Posterior cingulate gyrus (tissue), 11 donors: ENCODE data around the gene SUGCT.
A peak's percentile ranks its signal among the peaks of the same experiment; 100 is the strongest.

ENCODE experiments used
- DNase-seq, 10 donors: peaks; one replicate each; pipeline versions ENCODE4 v3.0.0 to v3.0.0-alpha.2; 2020 to 2021; ENCODE audit warnings: mixed read lengths in 3 of 10
- intact Hi-C: fragments of 100-400 bp; cut with DNase I; formaldehyde crosslinking; loops from one replicate; pipeline ENCODE4 v1.15.1; 2023

The SUGCT gene

DNA sequence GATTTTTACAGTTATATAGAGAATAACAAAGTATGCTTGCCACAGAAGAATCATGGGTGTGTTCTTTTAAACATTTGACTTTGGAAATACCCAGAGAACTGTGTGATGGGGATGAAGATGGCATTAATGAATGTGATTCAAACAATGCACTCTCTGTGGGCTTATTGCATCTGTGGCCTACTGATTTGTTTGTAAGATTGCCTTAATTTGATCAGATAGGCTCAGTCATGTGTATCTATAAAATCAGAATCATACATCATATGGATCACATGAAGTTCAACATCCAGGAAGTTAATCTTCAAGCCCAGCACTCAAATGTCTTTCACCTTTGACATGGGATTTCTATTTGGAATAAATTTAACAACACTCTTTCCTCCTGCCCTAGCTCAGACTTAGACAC lies 410.9 kb downstream of the SUGCT start:
- intact Hi-C loops: no loop called here
- DNase-seq: no peak

- intact Hi-C loops: no loop called here
- DNase-seq: no peak
Observed at GRCh38 chr7:40546616-40547501, 412.1 kb downstream of the SUGCT start.

DNA sequence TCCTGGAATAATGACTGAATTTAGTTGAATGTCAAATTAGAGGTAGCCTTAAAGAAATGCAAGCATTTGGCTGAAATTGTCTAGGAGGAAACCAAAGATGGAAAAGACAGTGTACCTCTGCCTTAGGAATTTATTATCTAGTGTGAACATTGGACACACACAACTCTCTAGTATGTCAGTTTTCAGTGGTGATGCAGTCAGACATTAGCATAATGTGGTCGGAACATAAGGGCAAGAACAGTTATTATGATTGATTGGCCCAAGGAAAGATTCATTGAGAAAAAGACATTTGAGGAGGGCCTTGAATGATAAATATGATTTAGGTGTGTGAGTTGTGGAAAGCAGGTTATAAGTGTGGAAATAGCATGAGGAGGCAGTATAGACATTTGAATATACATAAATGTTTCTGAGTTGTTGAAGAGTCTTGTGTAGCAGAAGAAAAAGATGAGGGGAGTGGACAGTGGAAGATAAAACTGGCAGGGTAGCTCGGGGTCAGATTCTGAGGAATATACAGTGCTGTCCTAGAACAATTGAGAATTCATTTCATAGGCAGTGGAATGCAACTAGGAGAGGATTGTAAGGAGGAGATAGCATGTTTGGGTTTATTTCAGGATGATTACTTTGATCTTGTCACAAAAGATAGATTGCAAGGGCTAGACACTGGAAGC lies 414.7 kb downstream of the SUGCT start:
- no peak for DNase-seq
- intact Hi-C loops: no loop called here

DNA sequence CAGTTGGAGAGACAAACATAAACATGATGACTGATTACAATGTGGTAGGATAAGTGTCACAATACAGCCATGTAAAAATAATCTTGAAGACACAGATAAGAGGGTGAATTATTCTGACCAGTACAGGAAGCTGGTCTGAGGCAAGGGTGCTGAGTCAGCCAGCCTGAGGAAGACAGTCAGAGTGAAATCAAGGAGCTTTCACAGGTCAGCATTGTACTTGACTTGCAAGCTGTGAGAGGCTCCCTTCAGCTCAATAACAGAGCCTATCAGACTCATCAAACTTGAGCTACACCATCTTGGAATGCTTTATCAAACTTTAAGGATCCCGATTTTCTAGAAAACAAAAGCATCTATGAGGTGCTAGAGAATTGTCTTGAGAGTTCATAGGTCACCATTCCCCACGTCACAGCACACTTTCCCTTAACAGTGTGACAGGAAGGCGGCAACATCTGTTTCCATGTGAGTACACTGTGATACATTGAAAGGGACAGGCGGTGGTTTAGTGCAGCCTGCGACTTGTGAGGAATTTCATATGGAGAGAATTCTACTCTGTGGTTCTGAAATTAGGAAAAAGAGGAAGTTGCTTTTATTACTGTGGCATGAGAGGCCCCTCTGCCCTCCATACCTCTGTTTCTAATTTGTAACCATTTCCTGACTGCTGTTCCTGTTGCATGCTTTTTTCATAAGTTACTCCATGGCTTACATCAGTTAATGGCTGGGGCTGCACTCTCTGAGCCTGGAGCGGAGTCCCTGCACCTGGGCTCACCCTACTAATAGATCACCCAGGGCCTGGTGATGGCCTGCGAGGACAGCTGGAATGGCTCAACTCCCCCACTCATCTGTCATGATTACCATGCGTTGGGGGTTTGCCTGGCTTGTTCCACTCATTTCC lies 417.1 kb downstream of the SUGCT start:
- DNase-seq: no peak
- intact Hi-C loops: no loop called here

DNA sequence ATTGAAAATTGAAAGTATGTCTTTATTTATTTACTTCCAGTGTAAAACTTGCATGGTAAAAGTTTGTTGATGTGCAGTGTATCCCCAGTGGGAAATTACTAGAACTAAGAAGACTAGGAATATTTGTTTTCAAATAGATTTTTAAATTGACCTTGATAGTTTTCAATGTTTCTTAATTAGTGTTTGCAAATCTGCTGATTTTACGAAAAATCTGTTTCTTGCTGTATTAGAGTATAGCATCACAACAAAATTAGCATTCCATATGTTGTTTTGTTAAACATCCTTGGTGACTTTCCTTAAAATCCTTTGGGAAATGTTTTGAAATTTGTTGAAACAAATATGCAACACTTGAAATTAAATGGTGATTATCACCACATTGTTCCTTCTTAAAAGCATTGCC lies 425.9 kb downstream of the SUGCT start:
- intact Hi-C loops: no loop called here
- DNase-seq: no peak

- DNase-seq: no peak
- intact Hi-C loops: no loop called here
Observed at GRCh38 chr7:40566879-40567278, 432.1 kb downstream of the SUGCT start.

- intact Hi-C loops: no loop called here
- DNase-seq: no peak
Observed at GRCh38 chr7:40569326-40569725, 434.5 kb downstream of the SUGCT start.

GRCh38 chr7:40570223-40570622 lies 435.4 kb downstream of the SUGCT start:
- peak in 2 of 10 donors; percentile 12 to 70 for DNase-seq

GRCh38 chr7:40571796-40572195 lies 437.0 kb downstream of the SUGCT start:
- intact Hi-C loops: no loop called here
- peak in 1 of 10 donors; percentile 59 for DNase-seq

More at GRCh38 chr7:40570223-40570622, 435.4 kb downstream of the SUGCT start:
- intact Hi-C loops: no loop called here

- no peak for DNase-seq
- intact Hi-C loops: no loop called here
Observed at GRCh38 chr7:40572810-40573465, 438.1 kb downstream of the SUGCT start.

DNA sequence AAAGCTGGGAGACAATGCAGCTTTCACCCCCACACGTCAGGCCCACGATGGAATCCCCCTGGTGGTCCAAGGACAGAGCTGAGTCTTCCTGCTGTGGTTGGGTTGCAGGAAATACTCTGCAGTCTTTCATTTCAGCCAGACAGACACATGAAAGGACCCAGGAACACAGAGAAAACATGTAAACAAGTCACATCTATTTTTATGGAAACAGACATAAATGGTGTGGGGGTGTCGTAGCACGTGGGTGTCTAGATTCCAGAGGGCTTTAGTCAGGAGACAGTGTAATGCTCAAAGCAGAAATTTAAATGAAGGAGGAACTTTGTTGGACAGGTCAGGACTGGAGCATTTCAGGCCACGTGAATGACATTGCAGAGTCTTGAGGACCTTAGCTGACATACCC lies 444.6 kb downstream of the SUGCT start:
- intact Hi-C loops: no loop called here
- DNase-seq: no peak

- DNase-seq: no peak
- intact Hi-C loops: no loop called here
Observed at GRCh38 chr7:40580776-40581175, 446.0 kb downstream of the SUGCT start.

DNA sequence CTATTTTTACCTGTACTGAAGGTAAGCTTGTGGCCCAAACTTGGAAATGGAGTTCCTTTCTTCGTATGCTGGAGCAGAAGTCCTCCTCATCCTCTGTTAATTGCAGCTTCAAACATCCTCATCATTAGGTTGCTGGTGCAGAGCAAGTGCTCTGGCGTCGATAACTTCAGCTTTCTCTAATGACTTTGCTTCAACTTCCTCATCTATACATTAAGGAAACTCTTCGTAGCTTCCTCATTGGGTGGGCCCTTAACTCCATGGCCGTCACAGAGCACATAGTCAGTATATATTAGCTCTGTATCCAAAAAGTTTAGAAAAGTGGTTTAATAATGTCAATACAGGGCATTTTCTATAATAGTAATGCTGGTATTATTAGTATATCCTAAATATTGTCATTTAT lies 447.7 kb downstream of the SUGCT start:
- intact Hi-C loops: no loop called here
- DNase-seq: no peak

GRCh38 chr7:40583667-40584444 lies 449.1 kb downstream of the SUGCT start:
- intact Hi-C loops: no loop called here
- no peak for DNase-seq

DNA sequence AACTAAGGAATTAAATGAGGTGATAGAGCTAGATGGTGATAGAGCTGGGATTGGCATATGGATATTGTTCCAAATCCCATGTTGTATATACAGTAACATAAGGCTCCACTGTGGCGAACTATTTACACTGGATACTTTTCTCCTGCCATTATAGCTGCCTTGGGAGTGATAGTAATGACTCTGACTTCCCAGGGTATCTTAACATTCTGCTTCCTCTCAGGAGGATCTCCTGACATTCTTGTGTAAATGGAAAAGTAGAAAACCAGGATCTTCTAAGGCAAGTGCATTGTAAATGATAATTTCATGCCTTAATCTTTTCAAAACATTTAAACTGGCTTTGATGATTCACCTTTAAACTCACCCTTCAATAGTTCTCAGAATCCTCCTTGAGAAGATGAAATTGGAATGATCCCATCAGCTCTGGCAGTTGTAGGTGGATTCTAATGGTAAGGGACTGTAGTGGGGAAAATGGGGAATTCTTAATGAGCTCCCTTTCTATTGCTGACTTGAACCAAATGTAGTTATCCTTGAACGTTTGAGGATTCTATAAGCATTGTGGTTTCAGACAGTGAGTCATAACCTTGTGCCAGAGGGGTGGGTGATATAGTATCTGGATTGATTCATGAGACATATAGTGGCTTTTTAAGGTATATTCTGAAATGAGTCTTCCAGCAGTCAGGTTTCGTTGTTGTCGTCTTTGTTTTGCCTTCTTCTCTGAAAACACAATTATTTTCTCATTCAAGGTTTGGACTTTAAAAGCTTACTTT lies 450.0 kb downstream of the SUGCT start:
- intact Hi-C loops: no loop called here
- no peak for DNase-seq

- no peak for DNase-seq
- intact Hi-C loops: no loop called here
Observed at GRCh38 chr7:40586197-40586596, 451.4 kb downstream of the SUGCT start.

- DNase-seq: no peak
- intact Hi-C loops: no loop called here
Observed at GRCh38 chr7:40587419-40587818, 452.6 kb downstream of the SUGCT start.

GRCh38 chr7:40595129-40595528 lies 460.3 kb downstream of the SUGCT start:
- no peak for DNase-seq
- intact Hi-C loops: no loop called here

GRCh38 chr7:40595832-40596231 lies 461.0 kb downstream of the SUGCT start:
- intact Hi-C loops: no loop called here
- no peak for DNase-seq
